Neural cell (in vitro differentiated cells): ENCODE measurements around the gene ARHGAP18. TPM values are rescaled to one million over a fixed set of nuclear protein-coding genes. Genes with fewer than 3 reads are reported as not detected.

Experiments used
- H2AFZ ChIP-seq: fragments of 200-600, 300-800 bp; sonication (generic), shearing (Covaris generic); 2 replicates; pipeline ENCODE4 v1.6.0; 2014; ENCODE audit warnings: low read depth, mild to moderate bottlenecking, antibody characterized with exemption, low read length, moderate library complexity
- H3F3A ChIP-seq: fragments of 200-600 bp; shearing (Covaris generic); 2 replicates; pipeline ENCODE4 v1.6.1; 2016; ENCODE audit warnings: mild to moderate bottlenecking, moderate library complexity, mixed read lengths, antibody characterized with exemption, low read length; ENCODE audit not compliant: insufficient read depth, poor library complexity, severe bottlenecking
- H3K27ac ChIP-seq: fragments of 200-600, 300-800 bp; sonication (generic), shearing (Covaris generic); 2 replicates; pipeline ENCODE4 v1.5.1; 2014; ENCODE audit warnings: mild to moderate bottlenecking, low read length, moderate library complexity
- H3K27me3 ChIP-seq: fragments of 300-800, 200-600 bp; sonication (generic), shearing (Covaris generic); 2 replicates; pipeline ENCODE4 v1.6.0; 2014; ENCODE audit warnings: mild to moderate bottlenecking, low read depth, low read length, moderate library complexity; ENCODE audit not compliant: insufficient read depth
- H3K36me3 ChIP-seq: fragments of 300-800, 200-600 bp; sonication (generic), shearing (Covaris generic); 2 replicates; pipeline ENCODE4 v1.5.1; 2014; ENCODE audit warnings: mild to moderate bottlenecking, antibody characterized with exemption, low read length, moderate library complexity; ENCODE audit not compliant: insufficient read depth
- H3K4me2 ChIP-seq: fragments of 300-800, 200-600 bp; sonication (generic), shearing (Covaris generic); 2 replicates; pipeline ENCODE4 v1.6.0; 2014; ENCODE audit warnings: mild to moderate bottlenecking, low read length
- H3K4me3 ChIP-seq: fragments of 300-800, 200-600 bp; sonication (generic), shearing (Covaris generic); 2 replicates; pipeline ENCODE4 v1.5.1; 2014; ENCODE audit warnings: mild to moderate bottlenecking, low read length, moderate library complexity
- H3K79me2 ChIP-seq: fragments of 200-600 bp; shearing (Covaris generic); replicated peaks from 2 replicates; pipeline ENCODE4 v1.6.0; 2014; ENCODE audit warnings: mild to moderate bottlenecking, low read length, moderate library complexity; ENCODE audit not compliant: insufficient read depth
- H3K9ac ChIP-seq: fragments of 300-800, 200-600 bp; sonication (generic), shearing (Covaris generic); 2 replicates; pipeline ENCODE4 v1.6.1; 2016; ENCODE audit warnings: mild to moderate bottlenecking, low read length, mixed read lengths
- H3K9me2 ChIP-seq: fragments of 200-600 bp; shearing (Covaris generic); 2 replicates; pipeline ENCODE4 v1.6.1; 2016; ENCODE audit warnings: mild to moderate bottlenecking, low read length, mixed read lengths; ENCODE audit not compliant: insufficient read depth
- H3K9me3 ChIP-seq: fragments of 200-600, 300-800 bp; sonication (generic), shearing (Covaris generic); 2 replicates; pipeline ENCODE4 v1.6.1; 2016; ENCODE audit warnings: mild to moderate bottlenecking, mixed run types, low read length, moderate library complexity, mixed read lengths
- H4K20me1 ChIP-seq: fragments of 200-600 bp; shearing (Covaris generic); 2 replicates; pipeline ENCODE4 v1.6.1; 2016; ENCODE audit warnings: mild to moderate bottlenecking, mixed run types; ENCODE audit not compliant: insufficient read depth
- CTCF ChIP-seq: fragments of 450-650 bp; IDR thresholded peaks from 2 replicates; pipeline ENCODE4 v1.5.1; 2014; ENCODE audit warnings: antibody characterized with exemption, mild to moderate bottlenecking, moderate library complexity; ENCODE audit not compliant: poor library complexity, severe bottlenecking
- EP300 ChIP-seq: fragments of 450-650 bp; conservative IDR thresholded peaks from 2 replicates; pipeline ENCODE4 v1.6.1; 2014; ENCODE audit warnings: antibody characterized with exemption, mild to moderate bottlenecking, moderate library complexity; ENCODE audit not compliant: poor library complexity, severe bottlenecking
- EZH2 ChIP-seq: fragments of 200-600, 300-800 bp; shearing (Covaris generic), sonication (generic); IDR thresholded peaks from 2 replicates; pipeline ENCODE4 v1.6.1; 2014; ENCODE audit warnings: antibody characterized with exemption, low read length, borderline replicate concordance, mild to moderate bottlenecking; ENCODE audit not compliant: insufficient read depth, poor library complexity, severe bottlenecking
- MXI1 ChIP-seq: fragments of 450-650 bp; conservative IDR thresholded peaks from 2 replicates; pipeline ENCODE4 v1.6.1; 2014; ENCODE audit warnings: antibody characterized with exemption, mild to moderate bottlenecking; ENCODE audit not compliant: poor library complexity, severe bottlenecking
- POLR2AphosphoS5 ChIP-seq: IDR thresholded peaks from 2 replicates; pipeline ENCODE4 v1.6.1; 2012
- RAD21 ChIP-seq: fragments of 450-650 bp; conservative IDR thresholded peaks from 2 replicates; pipeline ENCODE4 v1.6.1; 2014; ENCODE audit warnings: antibody characterized with exemption, mild to moderate bottlenecking, moderate library complexity
- REST ChIP-seq: IDR thresholded peaks from 2 replicates; pipeline ENCODE4 v1.6.1; 2012; ENCODE audit warnings: borderline replicate concordance
- SMC3 ChIP-seq: fragments of 450-650 bp; conservative IDR thresholded peaks from 2 replicates; pipeline ENCODE4 v1.6.1; 2014; ENCODE audit warnings: antibody characterized with exemption, mild to moderate bottlenecking, moderate library complexity; ENCODE audit not compliant: poor library complexity
- TAF1 ChIP-seq: IDR thresholded peaks from 2 replicates; pipeline ENCODE4 v1.6.1; 2012; ENCODE audit warnings: low read depth
- polyA plus RNA-seq: library from polyadenylated mRNA; depleted of rRNA; stranded (reverse); fragments of >200 nt; gene quantifications from 2 replicates; pipeline ENCODE4 v1.2.3, GENCODE V29; 2014

Gene ARHGAP18
- polyA plus RNA-seq, 1 donor from 2014 or later, result 4.7 TPM

GRCh38 chr6:129698430-129698829 is 11.5 kb downstream of the ARHGAP18 start:
- Histone ChIP-seq H2AFZ (no peak overlapping the region), H3K79me2 (no peaks in the 10 kb centered on the region), H3K4me2 (no peak overlapping the region), H3K9me3 (no peaks in the 10 kb centered on the region), H4K20me1 (no peaks in the 10 kb centered on the region), H3K9ac (no peak overlapping the region), H3K36me3 (no peaks in the 10 kb centered on the region), H3F3A (no peaks in the 10 kb centered on the region), H3K4me3 (no peak overlapping the region), H3K27me3 (no peaks in the 10 kb centered on the region), H3K9me2 (no peaks in the 10 kb centered on the region), H3K27ac (no peak overlapping the region)
- TF ChIP-seq REST (no peak), CTCF (no peak), EP300 (no peak), MXI1 (no peak), RAD21 (no peak), POLR2AphosphoS5 (no peak), SMC3 (no peak)

GRCh38 chr6:129697788-129698187 is 12.2 kb downstream of the ARHGAP18 start:
- Histone ChIP-seq H3K9ac (no peak overlapping the region), H3K4me2 (no peak overlapping the region), H3K9me3 (no peaks in the 10 kb centered on the region), H3K9me2 (no peaks in the 10 kb centered on the region), H4K20me1 (no peaks in the 10 kb centered on the region), H3K27ac (no peak overlapping the region), H3F3A (no peaks in the 10 kb centered on the region), H3K79me2 (no peaks in the 10 kb centered on the region), H2AFZ (no peak overlapping the region), H3K36me3 (no peaks in the 10 kb centered on the region), H3K4me3 (no peak overlapping the region), H3K27me3 (no peaks in the 10 kb centered on the region)
- TF ChIP-seq TAF1, result no peak
- TF ChIP-seq POLR2AphosphoS5, result no peak
- no peak for TF ChIP-seq MXI1
- no peak for TF ChIP-seq EP300
- TF ChIP-seq RAD21, result no peak

- H3K9me3 ChIP-seq, result no peaks in the 10 kb centered on the region
- no peak overlapping the region for H3K27ac ChIP-seq
- no peak overlapping the region for H2AFZ ChIP-seq
- H3K9me2 ChIP-seq, result no peaks in the 10 kb centered on the region
- H3K9ac ChIP-seq, result no peak overlapping the region
- H3K4me3 ChIP-seq, result no peak overlapping the region
- H4K20me1 ChIP-seq, result no peaks in the 10 kb centered on the region
- TF ChIP-seq TAF1, result no peak
- no peak for TF ChIP-seq EP300
- no peak for TF ChIP-seq CTCF
- no peak for TF ChIP-seq REST
- no peak for TF ChIP-seq SMC3
- no peak for TF ChIP-seq POLR2AphosphoS5
- no peak for TF ChIP-seq EZH2
- no peak for TF ChIP-seq MXI1
- no peak for TF ChIP-seq RAD21
- H3K27me3 ChIP-seq, result no peaks in the 10 kb centered on the region
- no peaks in the 10 kb centered on the region for H3K36me3 ChIP-seq
- H3F3A ChIP-seq, result no peaks in the 10 kb centered on the region
- H3K4me2 ChIP-seq, result no peak overlapping the region
- no peaks in the 10 kb centered on the region for H3K79me2 ChIP-seq
Observed at GRCh38 chr6:129696843-129697242, 13.1 kb downstream of the ARHGAP18 start.
